Breast epithelium (tissue), 4 donors: Measurements from ENCODE around the gene RNF212B. TPM values are rescaled to one million over a fixed set of nuclear protein-coding genes. Genes with fewer than 3 reads are reported as not detected.

Experiments
- DNase-seq, 2 donors: peaks; one replicate each; pipeline ENCODE4 v3.0.0-alpha.2; 2019; ENCODE audit warnings: low spot score in 2 of 2
- H3K27ac ChIP-seq, 2 donors: fragments of 200-600 bp; sonication (generic) in 1 of 2; one replicate each; pipeline ENCODE4 v1.5.1; 2016 to 2019; ENCODE audit warnings: mild to moderate bottlenecking in 1 of 2
- H3K27me3 ChIP-seq, 2 donors: fragments of 200-600 bp; sonication (generic) in 1 of 2; one replicate each; pipeline versions ENCODE4 v1.5.1 to v1.6.0; 2017 to 2019; ENCODE audit warnings: control low read depth in 1 of 2, mild to moderate bottlenecking in 1 of 2
- H3K36me3 ChIP-seq: fragments of 200-600 bp; one replicate; pipeline ENCODE4 v1.5.1; 2019
- H3K4me1 ChIP-seq, 2 donors: fragments of 200-600 bp; sonication (generic); one replicate each; pipeline ENCODE4 v1.5.1; 2016 to 2019; ENCODE audit warnings: control low read depth in 1 of 2
- H3K4me3 ChIP-seq, 3 donors: fragments of 200-600 bp; sonication (generic); 1 replicate in 2 of 3; 2 replicates in 1 of 3; pipeline ENCODE4 v1.5.1; 2016 to 2019; ENCODE audit warnings: mild to moderate bottlenecking in 3 of 3, moderate library complexity in 2 of 3
- H3K9me3 ChIP-seq, 2 donors: fragments of 200-600 bp; sonication (generic) in 1 of 2; one replicate each; pipeline ENCODE4 v1.5.1; 2016 to 2019; ENCODE audit warnings: control low read depth in 1 of 2
- CTCF ChIP-seq, 3 donors: fragments of 450-650 bp; IDR thresholded peaks; one replicate each; pipeline ENCODE4 v1.5.1; 2016 to 2017; ENCODE audit warnings: antibody characterized with exemption in 3 of 3, mild to moderate bottlenecking in 3 of 3, moderate library complexity in 3 of 3
- POLR2A ChIP-seq: fragments of 450-650 bp; IDR thresholded peaks from one replicate; pipeline ENCODE4 v1.6.1; 2016; ENCODE audit warnings: antibody characterized with exemption, mild to moderate bottlenecking, moderate library complexity
- POLR2AphosphoS5 ChIP-seq, 3 donors: sonication (generic); formaldehyde crosslinking; IDR thresholded peaks; one replicate each; pipeline ENCODE4 v1.6.1; 2017; ENCODE audit warnings: antibody characterized with exemption in 3 of 3
- intact Hi-C: fragments of 100-400 bp; cut with DNase I; formaldehyde crosslinking; loops from one replicate; pipeline ENCODE4 v1.15.1; 2023; ENCODE audit warnings: low total_unique reads
- total RNA-seq, 3 donors: library from RNA; depleted of rRNA; stranded (reverse); fragments of >200 nt; gene quantifications; one replicate each; pipeline ENCODE4 v1.1.0, GENCODE V29; 2016

Gene RNF212B
- total RNA-seq, 3 donors from 2014 or later, result not detected

GRCh38 chr14:23206422-23207145 is 31.2 kb upstream of the RNF212B start:
- no peaks in the 10 kb centered on the region for H3K36me3 ChIP-seq
- TF ChIP-seq POLR2A, result no peak
- TF ChIP-seq POLR2AphosphoS5 (IDR thresholded peaks at IDR 0.05), result no peak
- TF ChIP-seq CTCF (IDR thresholded peaks at IDR 0.05), result no peak
- intact Hi-C loops, result no loop called here
- DNase-seq, result no peak
- H3K4me1 ChIP-seq, result no peaks in the 10 kb centered on the region
- H3K4me3 ChIP-seq, result no peak overlapping the region
- H3K27ac ChIP-seq, result no peak overlapping the region
- no peaks in the 10 kb centered on the region for H3K9me3 ChIP-seq
- no peaks in the 10 kb centered on the region for H3K27me3 ChIP-seq

DNA sequence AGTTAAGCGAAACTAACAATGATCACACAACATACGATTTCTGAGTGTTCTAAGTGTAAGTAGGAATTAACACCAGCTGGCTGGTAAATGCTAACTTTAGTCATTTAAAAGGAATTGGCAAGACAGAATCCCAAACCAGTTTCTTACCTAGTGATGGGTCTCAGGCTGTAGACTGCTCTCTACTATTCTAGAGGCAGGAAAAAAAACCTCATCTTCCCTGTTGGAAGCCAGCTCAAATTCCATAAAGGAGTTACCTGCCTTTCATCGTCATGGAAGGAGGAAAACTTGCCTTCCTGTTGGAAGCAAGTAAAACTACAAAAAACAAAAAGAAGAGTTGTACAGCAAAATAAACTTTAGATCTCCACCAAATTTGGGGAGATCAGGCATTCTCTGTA is 30.6 kb upstream of the RNF212B start:
- no peak overlapping the region for H3K4me3 ChIP-seq
- no peaks in the 10 kb centered on the region for H3K27me3 ChIP-seq
- DNase-seq, result no peak
- no peaks in the 10 kb centered on the region for H3K4me1 ChIP-seq
- intact Hi-C loops, result no loop called here
- TF ChIP-seq POLR2A, result no peak
- TF ChIP-seq POLR2AphosphoS5 (IDR thresholded peaks at IDR 0.05), result no peak
- no peak for TF ChIP-seq CTCF (IDR thresholded peaks at IDR 0.05)
- no peak overlapping the region for H3K27ac ChIP-seq
- H3K36me3 ChIP-seq, result no peaks in the 10 kb centered on the region
- no peaks in the 10 kb centered on the region for H3K9me3 ChIP-seq

- H3K36me3 ChIP-seq, result no peaks in the 10 kb centered on the region
- intact Hi-C loops, result no loop called here
- no peak overlapping the region for H3K27ac ChIP-seq
- no peaks in the 10 kb centered on the region for H3K4me1 ChIP-seq
- no peaks in the 10 kb centered on the region for H3K27me3 ChIP-seq
- H3K9me3 ChIP-seq, result no peaks in the 10 kb centered on the region
- DNase-seq, result no peak
- no peak overlapping the region for H3K4me3 ChIP-seq
- no peak for TF ChIP-seq POLR2AphosphoS5 (IDR thresholded peaks at IDR 0.05)
- no peak for TF ChIP-seq CTCF (IDR thresholded peaks at IDR 0.05)
- TF ChIP-seq POLR2A, result no peak
Measured at GRCh38 chr14:23208324-23208723, 29.4 kb upstream of the RNF212B start.

DNA sequence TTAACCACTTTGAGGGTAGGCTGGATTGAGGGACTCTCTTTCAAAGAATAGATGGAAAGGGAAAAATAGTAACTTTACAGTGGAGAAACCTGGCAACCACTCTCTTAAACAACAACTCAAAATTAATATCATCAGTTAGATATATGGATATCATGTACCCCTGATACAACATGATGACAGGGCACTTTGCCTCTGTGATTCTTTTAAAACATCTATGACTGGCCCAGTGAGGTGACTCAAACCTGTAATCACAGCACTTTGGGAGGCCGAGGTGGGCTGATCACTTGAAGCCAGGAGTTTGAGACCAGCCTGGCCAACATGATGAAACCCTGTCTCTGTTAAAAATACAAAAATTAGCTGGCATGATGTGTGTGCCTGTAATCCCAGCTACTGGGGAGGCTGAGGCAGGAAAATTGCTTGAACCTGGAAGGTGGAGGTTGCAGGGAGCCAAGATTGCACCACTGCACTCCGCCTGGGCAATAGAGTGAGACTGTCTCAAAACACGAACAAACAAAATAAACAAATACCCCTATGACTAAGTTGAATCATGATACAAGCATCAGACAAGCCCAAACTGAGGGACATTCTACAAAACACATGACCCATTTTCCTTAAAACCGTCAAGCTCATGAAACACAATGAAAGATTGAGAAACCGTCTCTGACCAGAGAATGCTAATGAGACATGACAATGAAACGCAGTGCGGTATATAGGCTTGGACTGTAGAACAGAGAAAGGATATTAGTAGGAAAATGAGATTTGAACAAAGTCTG is 27.9 kb upstream of the RNF212B start:
- DNase-seq, result no peak
- TF ChIP-seq CTCF (IDR thresholded peaks at IDR 0.05) (no peak), POLR2AphosphoS5 (IDR thresholded peaks at IDR 0.05) (no peak), POLR2A (no peak)
- intact Hi-C loops, result loop anchor here (5.0 kb wide), 1 partner anchor 253 kb away; the partner anchor contains the start of gene HAUS4
- Histone ChIP-seq H3K27ac (no peak overlapping the region), H3K27me3 (no peaks in the 10 kb centered on the region), H3K4me3 (no peak overlapping the region), H3K9me3 (no peaks in the 10 kb centered on the region), H3K36me3 (no peaks in the 10 kb centered on the region), H3K4me1 (no peaks in the 10 kb centered on the region)

- no peaks in the 10 kb centered on the region for H3K27me3 ChIP-seq
- H3K9me3 ChIP-seq, result peaks cover 0 to 5% of the 10 kb centered on the region in 2 donors
- H3K27ac ChIP-seq, result no peak overlapping the region
- TF ChIP-seq CTCF (IDR thresholded peaks at IDR 0.05), result no peak
- TF ChIP-seq POLR2A, result no peak
- no peak for TF ChIP-seq POLR2AphosphoS5 (IDR thresholded peaks at IDR 0.05)
- no peaks in the 10 kb centered on the region for H3K36me3 ChIP-seq
- H3K4me3 ChIP-seq, result no peak overlapping the region
- intact Hi-C loops, result no loop called here
- no peaks in the 10 kb centered on the region for H3K4me1 ChIP-seq
- no peak for DNase-seq
Measured at GRCh38 chr14:23215421-23215820, 22.3 kb upstream of the RNF212B start.
